Natural killer cell (primary cell): ENCODE results near the gene MZT1. TPM values are rescaled to one million over a fixed set of nuclear protein-coding genes. Genes with fewer than 3 reads are reported as not detected.

Experiments
- total RNA-seq, 4 donors: library from RNA; stranded (reverse); fragments of 120-200 nt in 1 of 4; gene quantifications; one replicate each; pipeline versions ENCODE4 v1.2.3 to v1.2.4, GENCODE V29; 2013 to 2022

Gene MZT1
- total RNA-seq, 3 donors from 2014 or later (not counting 1 experiment from before 2014, with no cell fraction given): 5.7 to 7.4 (median 5.8) TPM

Other genes with a start within 250 kb of the MZT1 start
- gene BORA, start 294 bp upstream of the MZT1 start, total RNA-seq: 1 to 10 TPM; 4.9 to 7.4 (median 5.5) TPM
- 10 to 100 TPM; 26.9 to 35.2 (median 33.6) TPM for gene DIS3, start 54.3 kb upstream of the MZT1 start, total RNA-seq
- 10 to 100 TPM; 21.9 to 37.8 (median 27.8) TPM for gene PIBF1, start 54.5 kb upstream of the MZT1 start, total RNA-seq